ENCODE results near the gene DPP10.
"Not testable (repeated sequence)": the region's sequence is repeated elsewhere in the genome, so short reads cannot be mapped to it uniquely, and the experiment has no call there.

The DPP10 gene

GRCh38 chr2:115034801-115035200 is 592.4 kb downstream of the DPP10 start:
- no peak for DNase-seq

DNA sequence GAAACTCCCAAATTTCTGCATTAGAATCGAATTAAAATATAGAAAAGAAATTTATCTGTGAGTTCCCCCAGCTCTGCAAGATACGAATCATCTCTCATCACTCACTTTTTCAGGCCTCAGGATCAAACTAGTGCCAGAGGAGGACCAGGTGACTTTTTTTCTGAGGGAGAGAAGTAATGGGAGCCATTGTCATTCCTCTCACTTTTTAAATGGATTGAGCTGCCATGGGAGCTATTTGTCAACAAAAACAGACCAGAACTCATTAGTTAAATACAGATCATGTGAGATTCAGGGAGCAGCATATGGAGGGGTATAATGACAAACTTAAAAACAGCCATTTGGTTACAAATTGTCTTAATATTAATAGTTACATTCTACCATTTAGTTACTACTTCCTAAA is 594.4 kb downstream of the DPP10 start:
- DNase-seq = no peak

DNA sequence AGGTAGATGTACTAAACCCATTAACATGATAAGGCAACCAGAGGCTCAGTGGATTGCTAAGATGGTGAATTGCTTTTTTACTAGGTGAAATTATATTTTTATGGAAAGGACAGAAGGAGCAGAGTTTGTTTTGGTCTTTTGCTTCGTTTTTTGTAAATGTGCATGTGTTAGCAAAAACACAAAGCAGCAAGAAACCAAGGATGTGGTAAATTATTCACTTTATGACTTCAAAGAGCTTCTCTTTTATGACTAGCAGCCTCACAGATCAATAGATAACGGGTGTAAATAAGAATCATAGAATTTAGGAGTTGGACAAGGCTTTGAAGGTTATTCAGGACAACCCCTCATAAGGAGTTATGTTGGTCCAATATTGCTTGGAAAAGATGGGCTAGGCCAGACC is 615.0 kb downstream of the DPP10 start:
- no peak for DNase-seq

DNA sequence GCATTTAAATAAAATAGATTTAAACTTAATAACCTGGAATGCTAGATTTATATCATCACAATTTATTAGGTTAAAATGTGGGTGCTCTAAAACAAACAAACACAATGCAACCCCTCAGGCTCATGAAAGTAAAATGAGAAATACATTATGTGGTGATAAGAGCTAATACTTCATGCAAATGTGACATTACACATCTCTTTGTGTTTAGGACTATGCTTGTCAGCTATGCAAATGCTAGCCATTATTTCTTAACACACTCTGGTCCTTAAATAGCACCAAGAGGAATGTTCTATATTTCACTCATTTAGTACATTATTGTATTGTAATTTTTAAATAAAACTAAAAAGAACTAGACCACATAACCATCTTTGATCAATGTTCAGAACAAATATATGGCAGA is 627.6 kb downstream of the DPP10 start:
- no peak for DNase-seq

DNA sequence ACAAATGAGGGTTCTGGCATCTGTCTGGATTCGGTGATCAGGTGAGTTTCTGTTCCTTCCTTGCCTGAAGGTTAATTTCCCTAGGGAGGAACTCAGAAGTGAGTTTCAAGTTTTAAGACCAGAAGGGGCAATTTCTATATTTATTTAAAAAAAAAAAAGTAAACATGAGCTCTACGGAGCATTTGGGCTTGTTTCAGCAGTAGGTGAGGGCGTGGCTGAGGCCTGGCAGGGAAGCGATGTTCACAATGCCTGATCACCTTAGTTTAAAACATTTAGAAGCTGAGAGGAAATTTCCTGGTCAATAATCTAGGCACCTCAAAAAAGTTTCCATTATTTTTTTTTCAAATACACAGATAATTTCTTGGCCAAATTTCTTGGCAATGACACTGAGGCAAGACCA is 629.1 kb downstream of the DPP10 start:
- DNase-seq = no peak

GRCh38 chr2:115075800-115076199 is 633.4 kb downstream of the DPP10 start:
- DNase-seq = no peak

- no peak for DNase-seq
Measured at GRCh38 chr2:115077626-115078025, 635.2 kb downstream of the DPP10 start.

DNA sequence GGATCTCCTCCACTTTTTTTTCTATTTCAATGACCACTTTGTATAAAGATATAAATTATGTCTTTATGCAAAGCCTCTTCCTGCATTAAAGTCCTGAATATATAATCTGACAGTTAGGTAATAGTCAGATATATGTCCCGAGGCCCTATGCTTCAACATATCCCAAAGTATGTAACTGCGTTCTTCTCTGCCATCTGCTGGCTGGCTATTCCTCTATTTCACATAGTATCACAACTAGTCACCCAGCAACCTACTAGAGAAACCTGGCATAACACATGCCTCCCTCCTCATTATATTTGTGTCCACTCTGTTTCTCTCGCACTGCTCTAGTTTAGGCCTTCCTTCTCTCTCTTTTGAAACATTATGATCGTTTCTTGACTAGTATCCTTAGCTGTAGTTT is 640.8 kb downstream of the DPP10 start:
- no peak for DNase-seq

DNA sequence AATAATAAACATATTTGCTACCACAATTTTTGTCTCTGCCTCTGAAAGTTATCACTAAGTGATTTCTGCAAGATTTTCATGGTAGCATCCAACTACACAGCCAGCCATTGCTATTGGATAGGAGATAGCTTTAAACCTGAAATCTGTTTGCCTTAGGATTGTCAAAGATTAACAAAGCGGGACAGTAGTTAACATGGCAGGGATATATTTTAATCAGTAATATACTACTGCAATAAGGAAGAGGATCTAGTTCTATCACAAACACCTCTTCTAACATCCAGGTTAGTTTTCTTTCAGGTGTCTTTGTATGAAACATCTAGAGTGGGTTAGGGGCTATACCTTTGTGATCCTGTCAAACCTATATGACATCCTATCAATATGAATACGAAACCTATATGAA is 641.3 kb downstream of the DPP10 start:
- DNase-seq = no peak

DNA sequence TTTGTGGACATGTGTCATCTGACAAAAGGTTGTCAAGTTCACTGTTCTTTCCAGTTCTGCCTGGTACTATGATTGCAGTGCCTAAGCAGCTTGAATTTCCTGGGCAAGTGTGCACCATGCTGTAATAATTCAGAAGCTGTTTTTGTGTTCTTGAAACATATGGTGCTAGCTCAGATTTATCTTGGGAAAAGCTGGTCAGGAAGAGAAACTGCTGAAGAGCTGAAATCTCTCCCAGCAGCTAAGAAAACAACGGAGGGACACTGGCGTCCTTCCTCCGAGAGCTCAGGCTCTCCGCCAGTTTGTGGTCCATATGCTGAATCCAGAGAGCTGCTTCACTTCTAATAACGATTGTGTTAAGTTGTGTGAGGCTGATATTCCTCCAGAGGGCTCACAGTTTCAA is 642.0 kb downstream of the DPP10 start:
- no peak for DNase-seq

DNA sequence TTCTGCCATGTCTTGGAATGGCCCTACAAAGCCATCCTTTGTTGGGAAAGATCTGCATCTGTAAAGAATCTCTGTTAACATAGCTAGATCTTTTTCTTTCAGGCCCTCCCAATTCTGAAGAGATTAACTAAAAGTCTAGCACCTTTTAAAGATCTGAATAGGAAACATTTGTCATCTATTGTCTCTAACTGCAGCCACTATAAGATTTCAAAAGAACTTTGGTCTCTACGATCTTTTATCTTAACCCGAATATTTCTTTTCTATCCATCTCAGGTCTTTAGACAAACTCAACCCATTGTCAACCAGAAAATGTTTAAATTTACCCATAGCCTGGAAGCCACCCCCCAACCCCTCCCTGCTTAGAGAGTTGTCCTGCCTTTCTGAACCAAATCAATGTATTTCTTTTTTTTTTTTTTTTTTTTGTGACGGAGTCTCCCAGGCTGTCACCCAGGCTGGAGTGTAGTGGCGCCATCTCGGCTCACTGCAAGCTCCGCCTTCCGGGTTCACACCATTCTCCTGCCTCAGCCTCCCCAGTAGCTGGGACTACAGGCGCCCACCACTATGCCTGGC is 643.7 kb downstream of the DPP10 start:
- DNase-seq = not testable (repeated sequence)

DNA sequence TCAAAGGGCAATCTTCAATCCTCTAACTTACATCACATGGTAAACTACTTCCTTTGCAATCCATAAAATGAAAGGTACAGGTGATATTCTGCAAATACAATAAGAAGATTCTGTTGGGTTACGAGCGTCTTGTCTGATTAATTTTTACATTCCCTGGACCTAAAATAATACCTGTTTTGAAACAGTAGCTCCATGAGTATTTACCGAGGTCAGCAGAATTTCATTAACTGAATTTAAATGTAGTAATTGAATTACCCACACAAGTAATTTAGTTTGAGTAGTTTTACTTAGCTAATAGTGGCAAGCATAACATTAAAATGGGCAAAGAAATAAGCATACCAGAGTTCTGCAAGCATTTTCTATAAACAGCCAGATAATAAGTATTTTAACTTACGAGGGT is 652.0 kb downstream of the DPP10 start:
- no peak for DNase-seq

- no peak for DNase-seq
Measured at GRCh38 chr2:115105966-115106365, 663.5 kb downstream of the DPP10 start.

DNA sequence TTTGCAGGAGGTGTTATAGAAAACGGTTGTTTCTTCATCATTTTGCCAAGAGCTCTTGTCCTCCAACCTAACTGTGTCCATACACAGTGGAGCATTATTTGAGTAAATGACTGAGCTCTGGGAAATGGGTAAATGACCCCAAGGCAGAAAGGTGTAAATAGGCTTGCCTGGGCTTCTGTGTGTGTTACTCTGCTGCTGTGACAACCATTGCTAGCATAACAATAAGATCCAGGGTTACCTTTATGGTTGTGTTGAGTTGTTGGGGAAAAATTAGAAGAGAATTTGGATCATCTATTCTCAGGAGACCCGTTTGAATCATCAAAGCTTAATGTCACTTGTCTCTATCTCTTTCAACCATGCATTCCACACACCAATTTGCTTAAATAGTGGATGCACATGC is 672.7 kb downstream of the DPP10 start:
- no peak for DNase-seq

- DNase-seq = no peak
Measured at GRCh38 chr2:115118306-115118705, 675.9 kb downstream of the DPP10 start.

DNA sequence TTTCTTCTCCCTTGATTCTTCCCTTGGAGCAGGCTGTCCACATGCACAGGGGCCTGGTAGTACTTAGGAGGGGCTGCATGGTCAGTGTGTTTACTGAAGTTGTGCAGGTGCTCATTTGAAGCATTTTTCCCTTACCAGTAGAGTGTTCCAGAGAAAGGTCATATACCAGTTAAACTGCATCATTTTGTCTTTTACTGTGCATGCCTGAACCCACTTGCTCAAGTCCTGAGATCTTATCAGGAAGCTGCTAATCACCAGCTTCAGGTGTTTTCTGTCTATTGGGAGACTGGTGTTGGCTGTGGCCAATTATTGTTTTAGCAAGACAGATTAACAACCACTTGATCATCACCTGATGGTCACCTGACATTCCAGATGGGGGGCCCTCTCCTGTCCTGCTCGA is 676.6 kb downstream of the DPP10 start:
- no peak for DNase-seq

DNA sequence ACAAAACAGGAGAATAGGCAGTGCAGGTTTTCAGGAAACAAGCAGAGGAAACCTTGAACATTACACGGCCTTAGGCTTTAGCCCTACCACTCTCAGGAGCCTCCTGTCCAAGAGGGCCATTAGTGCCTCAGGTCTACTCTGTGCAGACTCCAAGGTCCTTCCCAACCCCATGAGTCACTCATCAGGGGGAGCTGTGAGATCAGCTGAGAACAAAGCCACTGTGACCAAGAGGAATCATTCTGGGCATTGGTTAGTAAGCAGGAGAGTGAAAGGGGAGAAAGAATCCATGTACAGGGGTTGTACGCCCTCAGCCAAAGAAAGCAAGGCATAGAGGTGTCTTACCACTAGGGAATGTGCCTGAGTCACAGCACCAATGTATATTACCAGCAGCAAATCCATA is 680.3 kb downstream of the DPP10 start:
- no peak for DNase-seq

DNA sequence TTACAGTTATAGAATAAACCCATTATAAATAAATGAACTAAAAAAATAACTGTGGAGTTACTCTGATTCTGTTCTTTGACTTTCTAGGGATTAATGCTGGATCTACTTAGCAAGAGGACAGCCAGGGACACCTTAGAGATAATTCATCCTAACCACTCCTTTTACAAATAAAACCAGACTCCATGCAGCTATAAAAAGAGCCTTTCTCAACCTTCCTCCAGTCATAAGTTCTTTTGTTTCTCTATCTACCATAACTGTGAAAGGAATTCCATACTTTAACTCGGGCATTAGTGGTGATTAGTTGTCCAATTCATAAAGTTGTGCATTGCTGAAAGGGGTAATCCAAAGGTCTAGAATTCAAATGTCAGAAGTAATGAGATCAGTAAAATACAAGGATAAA is 682.4 kb downstream of the DPP10 start:
- DNase-seq = no peak

DNA sequence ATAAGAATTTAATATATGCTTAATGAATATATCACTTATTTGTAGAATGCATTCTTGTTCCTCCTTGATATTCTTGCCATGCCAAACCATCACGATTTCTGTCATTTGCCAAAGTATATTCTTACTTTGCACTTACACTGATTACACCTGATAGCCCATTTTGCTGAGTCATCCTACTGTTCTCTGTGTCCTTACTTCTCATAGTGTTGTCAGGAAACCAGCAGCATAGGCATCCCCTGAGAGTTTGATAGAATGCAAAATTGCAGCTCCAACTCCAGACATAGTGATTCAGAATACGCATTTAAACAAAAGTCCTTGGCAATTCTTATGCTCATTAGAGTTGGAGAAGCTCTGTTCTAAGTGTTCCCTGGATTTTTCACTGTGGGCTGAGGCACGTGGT is 687.1 kb downstream of the DPP10 start:
- no peak for DNase-seq

DNA sequence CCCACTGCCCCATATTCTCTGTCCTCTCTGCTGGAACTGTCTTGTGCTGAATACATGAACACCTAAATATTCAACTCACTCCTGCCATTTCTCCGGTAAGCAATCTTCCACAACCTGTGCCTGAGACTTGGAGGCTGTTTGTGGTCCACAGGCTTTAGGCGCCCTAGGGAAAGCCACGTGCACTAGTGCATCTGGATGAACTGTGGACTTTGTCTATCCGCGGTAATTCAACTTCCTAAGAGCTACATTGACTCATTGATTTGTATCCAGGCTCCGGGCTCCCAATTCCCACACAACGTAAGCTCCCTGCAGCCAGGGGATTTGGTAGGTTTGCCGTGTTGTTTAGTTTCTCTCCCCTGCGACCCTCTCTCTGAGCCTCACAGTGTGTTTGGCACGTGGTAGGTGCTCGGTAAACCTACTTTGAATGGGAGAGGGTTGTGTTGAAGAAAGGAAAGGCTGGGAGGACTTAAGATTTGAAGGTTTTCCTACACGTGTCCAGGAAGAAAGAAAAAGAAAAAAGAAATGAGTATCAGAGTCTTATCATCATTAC is 718.2 kb downstream of the DPP10 start:
- DNase-seq = no peak

- DNase-seq = no peak
Measured at GRCh38 chr2:115161081-115161770, 718.8 kb downstream of the DPP10 start.

DNA sequence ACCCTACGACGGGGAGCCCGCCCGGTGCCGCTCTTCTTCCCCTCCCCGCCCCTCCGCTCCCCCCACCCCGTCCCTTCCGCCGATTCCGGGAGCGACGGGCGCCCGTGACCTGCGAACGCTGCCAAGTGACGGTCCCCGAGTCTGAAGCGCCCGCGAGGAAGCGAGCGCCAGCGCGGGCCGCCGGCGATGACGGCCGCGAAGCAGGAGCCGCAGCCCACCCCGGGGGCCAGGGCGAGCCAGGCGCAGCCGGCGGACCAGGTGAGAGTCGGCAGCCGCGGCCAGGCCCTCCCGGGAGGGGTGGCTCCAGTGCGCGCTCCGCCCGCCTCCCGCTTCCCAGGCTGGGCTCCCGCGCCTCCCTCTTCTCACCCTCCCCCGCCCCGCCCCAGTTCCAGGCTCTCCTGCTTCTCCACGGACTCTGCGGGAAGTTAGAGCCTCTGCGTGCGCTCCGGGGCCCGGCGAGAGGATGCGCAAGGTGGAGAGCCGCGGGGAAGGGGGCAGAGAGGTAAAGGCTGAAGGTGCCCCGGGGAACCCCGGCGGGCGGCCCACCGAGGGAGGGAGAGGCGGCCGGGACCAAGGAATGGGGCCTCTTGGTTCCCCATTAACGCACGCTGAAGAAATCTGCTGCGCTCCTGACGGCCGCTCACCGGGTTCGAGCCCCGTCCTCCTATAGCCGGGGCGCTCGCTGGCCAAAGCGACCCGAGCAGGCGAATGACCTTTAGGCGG is 719.5 kb downstream of the DPP10 start:
- DNase-seq = no peak

- no peak for DNase-seq
Measured at GRCh38 chr2:115162494-115163293, 720.3 kb downstream of the DPP10 start.
